H1 (cell line): ENCODE measurements around the gene FHAD1. TPM values are rescaled to one million over a fixed set of nuclear protein-coding genes. Genes with fewer than 3 reads are reported as not detected.

Source experiments
- CTBP2 ChIP-seq: IDR thresholded peaks from 2 replicates; pipeline ENCODE4 v1.7.0; 2011; ENCODE audit warnings: borderline replicate concordance, mild to moderate bottlenecking, moderate library complexity, mixed read lengths, low read length; ENCODE audit not compliant: insufficient read depth, insufficient read length
- polyA plus RNA-seq, 7 experiments: library from polyadenylated mRNA; depleted of rRNA in 3 of 7; stranded (reverse) in 5 of 7; unstranded in 2 of 7; fragments of >200 nt in 5 of 7; fragments of 200-250 nt in 2 of 7; gene quantifications; 1 replicate in 5 of 7; 2 replicates in 1 of 7; 4 replicates in 1 of 7; pipeline versions ENCODE4 v1.2.1 to v1.2.3, GENCODE V29; 2011 to 2013; ENCODE audit warnings: missing spikeins in 2 of 7, mixed read lengths in 2 of 7
- total RNA-seq: library from RNA; stranded (reverse); fragmentation: NEBNext Ultra II Directional; extraction: Animal tissue kit (Norgen Biotek cat#: 25700); gene quantifications from 2 replicates; pipeline ENCODE4 v1.2.1, GENCODE V29; 2021

The FHAD1 gene
- total and polyA plus RNA-seq, 2 of the 8 experiments (the other 6 are each of a cell fraction or from before 2014, with no cell fraction given): 0.39 to 0.69 TPM

DNA sequence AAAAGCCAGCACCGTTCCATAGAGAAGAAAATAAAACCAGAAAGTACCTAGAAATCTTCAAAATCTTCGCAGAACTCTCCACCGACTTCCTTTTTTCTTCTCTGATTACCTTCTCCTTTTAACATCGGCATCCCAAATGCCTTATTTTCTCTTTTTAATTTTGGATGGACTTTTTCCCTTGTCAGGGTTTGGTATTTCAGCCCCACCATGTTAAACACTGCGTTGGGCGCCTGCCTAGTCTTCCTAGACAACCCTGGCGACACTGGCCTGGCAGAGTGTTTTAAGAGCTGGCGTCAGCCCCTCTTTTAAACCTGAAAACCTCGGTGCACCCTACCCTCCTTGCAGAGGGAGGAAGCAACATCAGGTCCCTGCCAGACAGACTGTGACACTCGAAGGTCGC is 96.7 kb downstream of the FHAD1 start (continued):
- no peak for TF ChIP-seq CTBP2
